GM12878 (cell line): Measurements from ENCODE around the gene BARX2. TPM values are rescaled to one million over a fixed set of nuclear protein-coding genes. Genes with fewer than 3 reads are reported as not detected.

Experiments used
- ATAC-seq: fragments of 200-7000 bp; cut with Tn5 transposase; 3 replicates; pipeline ENCODE4 v1.9.1; 2020; ENCODE audit warnings: mild to moderate bottlenecking, moderate library complexity
- BruUV-seq: library from RNA; stranded (reverse); fragments of 400-500 nt; replicated peaks from 2 replicates; lab custom pipeline; 2021; lab: Mats Ljungman, UMichigan
- CTCF ChIA-PET: fragments of 300-600 bp; sonication (Branson Sonifier 250); formaldehyde crosslinking; extraction: SDS; loops from one replicate; lab custom pipeline; 2021; ENCODE audit warnings: inconsistent platforms; lab: Yijun Ruan, JAX
- POLR2A ChIA-PET: fragments of 350-600 bp; formaldehyde crosslinking; extraction: SDS; loops from one replicate; lab custom pipeline; 2021; ENCODE audit warnings: inconsistent platforms; lab: Charles Lee
- RAD21 ChIA-PET: fragments of 300-600 bp; sonication (Branson Sonifier 250); formaldehyde crosslinking; loops from one replicate; lab custom pipeline; 2023; ENCODE audit warnings: antibody characterized with exemption; ENCODE audit not compliant: unreplicated experiment; lab: Charles Lee
- SMC1A ChIA-PET: fragments of 300-600 bp; sonication (Branson Sonifier 250); formaldehyde crosslinking; loops from one replicate; lab custom pipeline; 2023; ENCODE audit not compliant: unreplicated experiment, uncharacterized antibody; lab: Charles Lee
- DNase-seq: peaks from one replicate; pipeline ENCODE4 v3.0.0-alpha.2; 2011; ENCODE audit warnings: low read depth, low spot score
- FAIRE-seq: peaks from 3 replicates; lab custom pipeline; 2011; peaks lifted over from hg19 to GRCh38; lab: Jason Lieb, UNC
- H2AFZ ChIP-seq: 2 replicates; pipeline ENCODE4 v1.6.0; 2011; ENCODE audit warnings: low read depth, low read length, control low read depth; ENCODE audit not compliant: control insufficient read depth
- H3K27ac ChIP-seq: 2 replicates; pipeline ENCODE4 v1.5.1; 2011; ENCODE audit warnings: control low read depth; ENCODE audit not compliant: control insufficient read depth, insufficient read depth
- H3K27me3 ChIP-seq, 2 experiments: replicated peaks in 1 of 2; 2 replicates each; pipeline versions ENCODE4 v1.6.0 to v1.6.1; 2011; ENCODE audit warnings: low read length in 1 of 2; ENCODE audit not compliant: control insufficient read depth in 2 of 2, insufficient read depth in 2 of 2
- H3K36me3 ChIP-seq, 2 experiments: 2 replicates each; pipeline ENCODE4 v1.5.1; 2011; ENCODE audit warnings: low read length in 1 of 2; ENCODE audit not compliant: control insufficient read depth in 2 of 2, insufficient read depth in 2 of 2
- H3K4me1 ChIP-seq: 2 replicates; pipeline ENCODE4 v1.6.1; 2011; ENCODE audit warnings: mild to moderate bottlenecking, low read length, moderate library complexity, mixed read lengths; ENCODE audit not compliant: control insufficient read depth, insufficient read depth
- H3K4me2 ChIP-seq: 2 replicates; pipeline ENCODE4 v1.6.0; 2011; ENCODE audit warnings: control low read depth; ENCODE audit not compliant: control insufficient read depth, insufficient read depth
- H3K4me3 ChIP-seq: fragments of 200-600 bp; sonication (generic); 2 replicates; pipeline ENCODE4 v1.5.1; 2016
- H3K79me2 ChIP-seq: 2 replicates; pipeline ENCODE4 v1.6.0; 2011; ENCODE audit warnings: low read length; ENCODE audit not compliant: control insufficient read depth, insufficient read depth
- H3K9ac ChIP-seq: 2 replicates; pipeline ENCODE4 v1.8.0; 2011; ENCODE audit warnings: low read length, control low read depth, mixed read lengths; ENCODE audit not compliant: control insufficient read depth, insufficient read depth
- H3K9me3 ChIP-seq: replicated peaks from 3 replicates; pipeline ENCODE4 v1.5.1; 2011; ENCODE audit warnings: mild to moderate bottlenecking, low read length; ENCODE audit not compliant: control insufficient read depth, insufficient read depth
- H4K20me1 ChIP-seq: 2 replicates; pipeline ENCODE4 v1.6.0; 2011; ENCODE audit not compliant: control insufficient read depth, insufficient read depth
- FOXK2 ChIP-seq: fragments of 450-650 bp; IDR thresholded peaks from 2 replicates; pipeline ENCODE4 v1.6.1; 2017; ENCODE audit warnings: mild to moderate bottlenecking, moderate library complexity
- MLLT1 ChIP-seq: fragments of 450-650 bp; IDR thresholded peaks from 2 replicates; pipeline ENCODE4 v1.6.1; 2016; ENCODE audit warnings: mild to moderate bottlenecking
- SUZ12 ChIP-seq: fragments of 200-600 bp; sonication (generic); IDR thresholded peaks from one replicate; pipeline ENCODE4 v1.6.1; 2018; ENCODE audit warnings: antibody characterized with exemption, mild to moderate bottlenecking; ENCODE audit not compliant: unreplicated experiment
- ZNF622 ChIP-seq: fragments of 450-650 bp; IDR thresholded peaks from 2 replicates; pipeline ENCODE4 v1.6.1; 2017; ENCODE audit warnings: mild to moderate bottlenecking, inconsistent platforms
- WGBS: methylation state at CpG from one replicate; pipeline ENCODE4 v1.1.6; 2016; ENCODE audit warnings: low lambda C conversion rate; ENCODE audit not compliant: insufficient replicate concordance, insufficient coverage; ENCODE audit errors: missing lambda C conversion rate; 5-methylcytosine and 5-hydroxymethylcytosine counted together
- in situ Hi-C: fragments of 300-500 bp; cut with MboI; formaldehyde crosslinking; loops from 9 replicates; pipeline ENCODE4 v1.14.3; 2018; ENCODE audit warnings: mixed read lengths
- intact Hi-C: fragments of 100-400 bp; cut with micrococcal nuclease; formaldehyde crosslinking; loops from one replicate; pipeline ENCODE4 v1.14.2; 2022; ENCODE audit not compliant: unreplicated experiment
- polyA plus RNA-seq, 11 experiments: library from polyadenylated mRNA; depleted of rRNA in 4 of 11; unstranded in 6 of 11; stranded (reverse) in 5 of 11; fragments of >200 nt; fragmentation: Nextera tagmentation in 4 of 11; fragmentation: Illumina TruSeq in 1 of 11; extraction: Ambion mirVana in 4 of 11; extraction: Trizol in 1 of 11; gene quantifications; 1 replicate in 1 of 11; 2 replicates in 10 of 11; pipeline versions ENCODE4 v1.2.1 to v1.2.3, GENCODE V29; 2011 to 2016; ENCODE audit warnings: inconsistent platforms in 2 of 11, missing spikeins in 2 of 11, low read depth in 1 of 11
- total RNA-seq, 4 experiments: library from RNA; depleted of rRNA in 3 of 4; stranded (reverse); fragments of >200 nt in 3 of 4; fragmentation: Illumina TruSeq in 1 of 4; extraction: Trizol in 1 of 4; gene quantifications; 2 replicates each; pipeline versions ENCODE4 v1.2.1 to v1.2.3, GENCODE V29; 2013 to 2021
- TF ChIP-seq, protein P1 (sequence below): fragments of 450-650 bp; IDR thresholded peaks from 2 replicates; pipeline ENCODE4 v1.6.1; 2018; ENCODE audit warnings: mild to moderate bottlenecking, low read depth, moderate library complexity; ENCODE audit not compliant: partially characterized antibody
- TF ChIP-seq, protein P2 (sequence below): IDR thresholded peaks from 2 replicates; pipeline ENCODE4 v1.6.1; 2011; ENCODE audit warnings: borderline replicate concordance, low read depth, mild to moderate bottlenecking, moderate library complexity, low read length; ENCODE audit not compliant: insufficient read depth, poor library complexity, severe bottlenecking

Gene BARX2
- total and polyA plus RNA-seq, 10 of the 15 experiments (the other 5 are each of a cell fraction or from before 2014, with no cell fraction given), result 0.07 to 0.84 TPM; not detected in 8

DNA sequence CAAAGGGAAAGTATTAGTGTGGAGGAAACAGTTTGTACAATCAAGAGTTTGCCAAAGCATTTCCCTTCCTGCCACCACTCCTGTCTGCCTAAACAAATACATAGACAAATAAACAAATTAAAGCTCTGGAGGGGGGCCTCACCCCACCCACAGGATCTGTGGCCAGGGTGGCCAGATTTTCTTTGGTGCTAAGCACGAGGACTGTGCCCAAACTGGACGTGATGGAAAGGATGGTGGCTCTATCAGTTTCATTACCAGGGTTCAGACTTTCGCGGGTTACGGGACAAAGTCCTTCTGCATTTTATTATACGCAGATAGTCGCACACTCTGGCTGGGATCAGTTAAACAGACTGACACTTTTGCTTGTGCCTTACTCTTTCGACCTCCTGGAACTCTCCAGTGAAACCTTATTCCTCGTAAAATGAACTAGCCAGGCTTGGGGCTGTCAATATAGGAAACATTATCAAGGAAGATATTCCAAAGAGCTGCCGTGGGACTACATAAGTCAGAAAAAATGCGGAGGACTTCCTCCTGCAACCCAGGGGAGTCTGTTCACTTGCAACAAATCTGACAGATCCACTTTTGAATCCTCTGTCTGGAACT lies 11.2 kb downstream of the BARX2 start (continued):
- TF ChIP-seq FOXK2, result no peak
- TF ChIP-seq SUZ12, result no peak
- no peak for TF ChIP-seq ZNF622
- TF ChIP-seq, protein P1, sequence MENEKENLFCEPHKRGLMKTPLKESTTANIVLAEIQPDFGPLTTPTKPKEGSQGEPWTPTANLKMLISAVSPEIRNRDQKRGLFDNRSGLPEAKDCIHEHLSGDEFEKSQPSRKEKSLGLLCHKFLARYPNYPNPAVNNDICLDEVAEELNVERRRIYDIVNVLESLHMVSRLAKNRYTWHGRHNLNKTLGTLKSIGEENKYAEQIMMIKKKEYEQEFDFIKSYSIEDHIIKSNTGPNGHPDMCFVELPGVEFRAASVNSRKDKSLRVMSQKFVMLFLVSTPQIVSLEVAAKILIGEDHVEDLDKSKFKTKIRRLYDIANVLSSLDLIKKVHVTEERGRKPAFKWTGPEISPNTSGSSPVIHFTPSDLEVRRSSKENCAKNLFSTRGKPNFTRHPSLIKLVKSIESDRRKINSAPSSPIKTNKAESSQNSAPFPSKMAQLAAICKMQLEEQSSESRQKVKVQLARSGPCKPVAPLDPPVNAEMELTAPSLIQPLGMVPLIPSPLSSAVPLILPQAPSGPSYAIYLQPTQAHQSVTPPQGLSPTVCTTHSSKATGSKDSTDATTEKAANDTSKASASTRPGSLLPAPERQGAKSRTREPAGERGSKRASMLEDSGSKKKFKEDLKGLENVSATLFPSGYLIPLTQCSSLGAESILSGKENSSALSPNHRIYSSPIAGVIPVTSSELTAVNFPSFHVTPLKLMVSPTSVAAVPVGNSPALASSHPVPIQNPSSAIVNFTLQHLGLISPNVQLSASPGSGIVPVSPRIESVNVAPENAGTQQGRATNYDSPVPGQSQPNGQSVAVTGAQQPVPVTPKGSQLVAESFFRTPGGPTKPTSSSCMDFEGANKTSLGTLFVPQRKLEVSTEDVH, result no peak
- TF ChIP-seq, protein P2, sequence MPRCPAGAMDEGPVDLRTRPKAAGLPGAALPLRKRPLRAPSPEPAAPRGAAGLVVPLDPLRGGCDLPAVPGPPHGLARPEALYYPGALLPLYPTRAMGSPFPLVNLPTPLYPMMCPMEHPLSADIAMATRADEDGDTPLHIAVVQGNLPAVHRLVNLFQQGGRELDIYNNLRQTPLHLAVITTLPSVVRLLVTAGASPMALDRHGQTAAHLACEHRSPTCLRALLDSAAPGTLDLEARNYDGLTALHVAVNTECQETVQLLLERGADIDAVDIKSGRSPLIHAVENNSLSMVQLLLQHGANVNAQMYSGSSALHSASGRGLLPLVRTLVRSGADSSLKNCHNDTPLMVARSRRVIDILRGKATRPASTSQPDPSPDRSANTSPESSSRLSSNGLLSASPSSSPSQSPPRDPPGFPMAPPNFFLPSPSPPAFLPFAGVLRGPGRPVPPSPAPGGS, result no peak

- no peaks in the 10 kb centered on the region for H4K20me1 ChIP-seq
- no peaks in the 10 kb centered on the region for H3K4me1 ChIP-seq
- no peak overlapping the region for H2AFZ ChIP-seq
- ATAC-seq (no peak), DNase-seq (no peak), FAIRE-seq (no peak)
- ChIA-PET CTCF (interaction anchor here (1.4 kb wide), 1 partner anchor 12 kb away, joined by 4 read pairs; the partner anchor contains the start of gene BARX2), POLR2A (no interaction called here), RAD21 (no interaction called here), SMC1A (no interaction called here)
- peaks cover 0 to under 1% of the 10 kb centered on the region in 2 experiments; a peak in 1 of 4 replicates for H3K27me3 ChIP-seq
- H3K4me2 ChIP-seq, result no peak overlapping the region
- 0% methylated on average over 1 of the region's 1 CpG for WGBS
- no peak overlapping the region for H3K4me3 ChIP-seq
- BruUV-seq, result no TSS peak
- no peak overlapping the region for H3K27ac ChIP-seq
- in situ Hi-C loops (no loop called here), intact Hi-C loops (no loop called here)
- no peak overlapping the region for H3K9ac ChIP-seq
- TF ChIP-seq MLLT1, result no peak
- no peaks in the 10 kb centered on the region for H3K36me3 ChIP-seq
- H3K79me2 ChIP-seq, result no peaks in the 10 kb centered on the region
- no peaks in the 10 kb centered on the region for H3K9me3 ChIP-seq
These were observed 11.8 kb downstream of the BARX2 start for GRCh38 chr11:129387434-129387833.
